ENCODE results near the gene EDNRA.
A peak's percentile ranks its signal among the peaks of the same experiment; 100 is the strongest.

The EDNRA gene

GRCh38 chr4:147539959-147540358 lies 59.1 kb downstream of the EDNRA start:
- no peaks in the 10 kb centered on the region for H3K4me1 ChIP-seq (ENCODE audit: control insufficient read depth in 2 of 2, insufficient read depth in 1 of 2, low read depth in 1 of 2, low read length in 2 of 2)
- no peak overlapping the region for H3K27ac ChIP-seq (replicated peaks; ENCODE audit: low read length)
- no peak overlapping the region for H3K18ac ChIP-seq (ENCODE audit: low read length)
- H3K9ac ChIP-seq (ENCODE audit: low read depth, low read length, poor library complexity) = no peak overlapping the region
- no peak overlapping the region for H3K14ac ChIP-seq (ENCODE audit: low read length)
- no peak overlapping the region for H3K4me2 ChIP-seq (ENCODE audit: insufficient read depth, low read length, poor library complexity, severe bottlenecking)
- H3K9me3 ChIP-seq (replicated peaks in 1 of 2; ENCODE audit: control insufficient read depth in 2 of 2, insufficient read depth in 1 of 2, low read depth in 1 of 2, low read length in 2 of 2) = no peaks in the 10 kb centered on the region
- no peak overlapping the region for H2BK15ac ChIP-seq (ENCODE audit: low read length)
- H3K4ac ChIP-seq (ENCODE audit: low read length) = no peak overlapping the region
- H2AK5ac ChIP-seq (ENCODE audit: low read depth, low read length) = no peak overlapping the region
- H3K27me3 ChIP-seq (ENCODE audit: control insufficient read depth in 3 of 3, insufficient read depth in 3 of 3, low read depth in 1 of 3, low read length in 3 of 3) = no peaks in the 10 kb centered on the region
- H4K91ac ChIP-seq (ENCODE audit: low read depth, low read length, poor library complexity) = no peak overlapping the region
- H4K8ac ChIP-seq (ENCODE audit: low read depth, low read length) = no peak overlapping the region
- no CpG with 5 or more reads among the region's 4 CpGs for WGBS, 2 donors (ENCODE audit: extremely low coverage in 2 of 2, insufficient read length in 2 of 2, insufficient replicate concordance in 1 of 2)
- H2BK12ac ChIP-seq (ENCODE audit: low read length) = no peak overlapping the region
- H3K79me1 ChIP-seq (ENCODE audit: low read depth, low read length) = no peaks in the 10 kb centered on the region
- no peak overlapping the region for H2BK5ac ChIP-seq (ENCODE audit: low read length)
- H3K4me3 ChIP-seq (ENCODE audit: low read length in 2 of 2) = no peak overlapping the region
- DNase-seq (ENCODE audit: low spot score) = no peak
- H2BK120ac ChIP-seq (ENCODE audit: low read depth, low read length) = no peak overlapping the region
- no peak overlapping the region for H3K23ac ChIP-seq (ENCODE audit: low read depth, low read length, poor library complexity)
- H3K36me3 ChIP-seq (replicated peaks in 1 of 2; ENCODE audit: control insufficient read depth in 2 of 2, insufficient read depth in 2 of 2, low read length in 2 of 2) = no peaks in the 10 kb centered on the region
- H2AFZ ChIP-seq (ENCODE audit: low read length) = no peak overlapping the region

GRCh38 chr4:147542229-147542990 lies 61.5 kb downstream of the EDNRA start:
- no peak overlapping the region for H3K4me2 ChIP-seq (ENCODE audit: insufficient read depth, low read length, poor library complexity, severe bottlenecking)
- no peak overlapping the region for H2AK5ac ChIP-seq (ENCODE audit: low read depth, low read length)
- H3K27ac ChIP-seq (replicated peaks; ENCODE audit: low read length) = no peak overlapping the region
- no peak overlapping the region for H3K23ac ChIP-seq (ENCODE audit: low read depth, low read length, poor library complexity)
- no peak overlapping the region for H3K4ac ChIP-seq (ENCODE audit: low read length)
- no peak overlapping the region for H3K18ac ChIP-seq (ENCODE audit: low read length)
- no peaks in the 10 kb centered on the region for H3K79me1 ChIP-seq (ENCODE audit: low read depth, low read length)
- no peak overlapping the region for H3K14ac ChIP-seq (ENCODE audit: low read length)
- no peak for DNase-seq (ENCODE audit: low spot score)
- no peaks in the 10 kb centered on the region for H3K4me1 ChIP-seq (ENCODE audit: control insufficient read depth in 2 of 2, insufficient read depth in 1 of 2, low read depth in 1 of 2, low read length in 2 of 2)
- H4K8ac ChIP-seq (ENCODE audit: low read depth, low read length) = no peak overlapping the region
- H3K4me3 ChIP-seq (ENCODE audit: low read length in 2 of 2) = no peak overlapping the region
- peak overlapping the region; percentile 33 for H2BK5ac ChIP-seq (ENCODE audit: low read length)
- no peak overlapping the region for H4K91ac ChIP-seq (ENCODE audit: low read depth, low read length, poor library complexity)
- H3K36me3 ChIP-seq (replicated peaks in 1 of 2; ENCODE audit: control insufficient read depth in 2 of 2, insufficient read depth in 2 of 2, low read length in 2 of 2) = no peaks in the 10 kb centered on the region
- H2BK120ac ChIP-seq (ENCODE audit: low read depth, low read length) = no peak overlapping the region
- H3K9ac ChIP-seq (ENCODE audit: low read depth, low read length, poor library complexity) = no peak overlapping the region
- no peaks in the 10 kb centered on the region for H3K9me3 ChIP-seq (replicated peaks in 1 of 2; ENCODE audit: control insufficient read depth in 2 of 2, insufficient read depth in 1 of 2, low read depth in 1 of 2, low read length in 2 of 2)
- no peak overlapping the region for H2BK12ac ChIP-seq (ENCODE audit: low read length)
- no peak overlapping the region for H2BK15ac ChIP-seq (ENCODE audit: low read length)
- peak overlapping the region; percentile 50 for H2AFZ ChIP-seq (ENCODE audit: low read length)
- H3K27me3 ChIP-seq (ENCODE audit: control insufficient read depth in 3 of 3, insufficient read depth in 3 of 3, low read depth in 1 of 3, low read length in 3 of 3) = no peaks in the 10 kb centered on the region
- WGBS, 2 donors (ENCODE audit: extremely low coverage in 2 of 2, insufficient read length in 2 of 2, insufficient replicate concordance in 1 of 2) = no CpG with 5 or more reads among the region's 17 CpGs

DNA sequence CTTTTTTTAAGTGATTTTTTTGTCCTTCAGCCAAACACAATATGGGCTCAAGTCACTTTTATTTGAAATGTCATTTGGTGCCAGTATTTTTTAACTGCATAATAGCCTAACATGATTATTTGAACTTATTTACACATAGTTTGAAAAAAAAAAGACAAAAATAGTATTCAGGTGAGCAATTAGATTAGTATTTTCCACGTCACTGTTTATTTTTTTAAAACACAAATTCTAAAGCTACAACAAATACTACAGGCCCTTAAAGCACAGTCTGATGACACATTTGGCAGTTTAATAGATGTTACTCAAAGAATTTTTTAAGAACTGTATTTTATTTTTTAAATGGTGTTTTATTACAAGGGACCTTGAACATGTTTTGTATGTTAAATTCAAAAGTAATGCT lies 62.1 kb downstream of the EDNRA start:
- no peak overlapping the region for H3K18ac ChIP-seq (ENCODE audit: low read length)
- DNase-seq (ENCODE audit: low spot score) = no peak
- no peak overlapping the region for H2BK120ac ChIP-seq (ENCODE audit: low read depth, low read length)
- H3K14ac ChIP-seq (ENCODE audit: low read length) = no peak overlapping the region
- H3K4me2 ChIP-seq (ENCODE audit: insufficient read depth, low read length, poor library complexity, severe bottlenecking) = no peak overlapping the region
- no peak overlapping the region for H3K4me3 ChIP-seq (ENCODE audit: low read length in 2 of 2)
- no peaks in the 10 kb centered on the region for H3K27me3 ChIP-seq (ENCODE audit: control insufficient read depth in 3 of 3, insufficient read depth in 3 of 3, low read depth in 1 of 3, low read length in 3 of 3)
- H2AFZ ChIP-seq (ENCODE audit: low read length) = no peak overlapping the region
- H4K8ac ChIP-seq (ENCODE audit: low read depth, low read length) = no peak overlapping the region
- H3K27ac ChIP-seq (replicated peaks; ENCODE audit: low read length) = no peak overlapping the region
- H3K9me3 ChIP-seq (replicated peaks in 1 of 2; ENCODE audit: control insufficient read depth in 2 of 2, insufficient read depth in 1 of 2, low read depth in 1 of 2, low read length in 2 of 2) = no peaks in the 10 kb centered on the region
- H4K91ac ChIP-seq (ENCODE audit: low read depth, low read length, poor library complexity) = no peak overlapping the region
- H3K9ac ChIP-seq (ENCODE audit: low read depth, low read length, poor library complexity) = no peak overlapping the region
- H2BK12ac ChIP-seq (ENCODE audit: low read length) = no peak overlapping the region
- no peak overlapping the region for H2BK5ac ChIP-seq (ENCODE audit: low read length)
- no CpG with 5 or more reads among the region's 1 CpG for WGBS, 2 donors (ENCODE audit: extremely low coverage in 2 of 2, insufficient read length in 2 of 2, insufficient replicate concordance in 1 of 2)
- H3K4ac ChIP-seq (ENCODE audit: low read length) = no peak overlapping the region
- no peaks in the 10 kb centered on the region for H3K4me1 ChIP-seq (ENCODE audit: control insufficient read depth in 2 of 2, insufficient read depth in 1 of 2, low read depth in 1 of 2, low read length in 2 of 2)
- no peaks in the 10 kb centered on the region for H3K36me3 ChIP-seq (replicated peaks in 1 of 2; ENCODE audit: control insufficient read depth in 2 of 2, insufficient read depth in 2 of 2, low read length in 2 of 2)
- no peak overlapping the region for H2BK15ac ChIP-seq (ENCODE audit: low read length)
- H3K23ac ChIP-seq (ENCODE audit: low read depth, low read length, poor library complexity) = no peak overlapping the region
- no peaks in the 10 kb centered on the region for H3K79me1 ChIP-seq (ENCODE audit: low read depth, low read length)
- no peak overlapping the region for H2AK5ac ChIP-seq (ENCODE audit: low read depth, low read length)

GRCh38 chr4:147546349-147546748 lies 65.5 kb downstream of the EDNRA start:
- no peaks in the 10 kb centered on the region for H3K27me3 ChIP-seq (ENCODE audit: control insufficient read depth in 3 of 3, insufficient read depth in 3 of 3, low read depth in 1 of 3, low read length in 3 of 3)
- no peaks in the 10 kb centered on the region for H3K79me1 ChIP-seq (ENCODE audit: low read depth, low read length)
- no peak overlapping the region for H3K4me2 ChIP-seq (ENCODE audit: insufficient read depth, low read length, poor library complexity, severe bottlenecking)
- no peak overlapping the region for H3K18ac ChIP-seq (ENCODE audit: low read length)
- no peak overlapping the region for H3K9ac ChIP-seq (ENCODE audit: low read depth, low read length, poor library complexity)
- H3K9me3 ChIP-seq (replicated peaks in 1 of 2; ENCODE audit: control insufficient read depth in 2 of 2, insufficient read depth in 1 of 2, low read depth in 1 of 2, low read length in 2 of 2) = no peaks in the 10 kb centered on the region
- WGBS, 2 donors (ENCODE audit: extremely low coverage in 2 of 2, insufficient read length in 2 of 2, insufficient replicate concordance in 1 of 2) = no CpG with 5 or more reads among the region's 2 CpGs
- no peak overlapping the region for H3K23ac ChIP-seq (ENCODE audit: low read depth, low read length, poor library complexity)
- H3K4me3 ChIP-seq (ENCODE audit: low read length in 2 of 2) = no peak overlapping the region
- no peak overlapping the region for H4K8ac ChIP-seq (ENCODE audit: low read depth, low read length)
- H3K14ac ChIP-seq (ENCODE audit: low read length) = no peak overlapping the region
- no peak overlapping the region for H2AFZ ChIP-seq (ENCODE audit: low read length)
- H2AK5ac ChIP-seq (ENCODE audit: low read depth, low read length) = no peak overlapping the region
- no peak for DNase-seq (ENCODE audit: low spot score)
- no peak overlapping the region for H2BK5ac ChIP-seq (ENCODE audit: low read length)
- H2BK15ac ChIP-seq (ENCODE audit: low read length) = no peak overlapping the region
- no peaks in the 10 kb centered on the region for H3K36me3 ChIP-seq (replicated peaks in 1 of 2; ENCODE audit: control insufficient read depth in 2 of 2, insufficient read depth in 2 of 2, low read length in 2 of 2)
- H4K91ac ChIP-seq (ENCODE audit: low read depth, low read length, poor library complexity) = no peak overlapping the region
- H2BK12ac ChIP-seq (ENCODE audit: low read length) = no peak overlapping the region
- no peaks in the 10 kb centered on the region for H3K4me1 ChIP-seq (ENCODE audit: control insufficient read depth in 2 of 2, insufficient read depth in 1 of 2, low read depth in 1 of 2, low read length in 2 of 2)
- H3K27ac ChIP-seq (replicated peaks; ENCODE audit: low read length) = no peak overlapping the region
- no peak overlapping the region for H3K4ac ChIP-seq (ENCODE audit: low read length)
- H2BK120ac ChIP-seq (ENCODE audit: low read depth, low read length) = no peak overlapping the region
